ENCODE measurements around the gene PML.

Gene PML

DNA sequence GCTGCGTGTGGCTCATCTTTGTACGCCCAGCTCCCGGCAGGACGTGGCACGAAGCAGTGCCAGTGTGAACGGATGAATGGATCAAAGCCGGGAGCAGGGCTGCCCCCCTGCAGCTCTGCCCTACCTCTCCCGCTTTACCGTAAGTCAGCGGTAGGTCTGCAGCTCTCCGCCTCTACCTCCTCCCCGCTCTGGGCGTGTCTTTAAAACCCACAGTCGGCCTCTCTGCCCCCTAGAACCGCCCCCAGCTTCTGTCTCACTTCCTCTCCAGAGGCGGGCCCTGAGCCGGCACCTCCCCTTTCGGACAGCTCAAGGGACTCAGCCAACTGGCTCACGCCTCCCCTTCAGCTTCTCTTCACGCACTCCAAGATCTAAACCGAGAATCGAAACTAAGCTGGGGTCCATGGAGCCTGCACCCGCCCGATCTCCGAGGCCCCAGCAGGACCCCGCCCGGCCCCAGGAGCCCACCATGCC is at the start of gene PML:
PML (plus strand) TSS at position 304 of the 471 bp plus-strand sequence; CDS start at position 401, 97 bp downstream.
- peak; percentile 86 for DNase-seq (ENCODE audit: low read depth, low spot score)

DNA sequence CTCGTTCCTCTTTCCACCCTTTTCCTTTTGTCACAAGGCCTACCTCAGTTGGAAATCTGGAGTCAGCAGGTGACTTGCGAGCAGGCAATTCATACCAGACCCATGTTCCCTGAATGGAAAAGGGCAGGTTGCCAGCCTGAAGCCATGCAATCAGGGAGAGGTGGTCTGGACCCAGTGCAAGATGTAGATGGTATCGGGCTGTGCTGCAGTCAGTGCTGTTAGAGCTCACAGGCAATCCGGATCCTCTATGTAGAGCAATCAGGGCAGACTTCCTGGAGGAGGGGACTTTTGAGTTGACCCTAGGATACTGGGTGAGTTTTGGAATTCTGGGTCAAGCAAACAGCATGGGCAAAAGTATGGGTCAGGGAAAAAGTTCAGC is 49.4 kb upstream of the PML start:
- no peak for DNase-seq (ENCODE audit: low read depth, low spot score)

GRCh38 chr15:73946046-73946721 is 48.3 kb upstream of the PML start:
- DNase-seq (ENCODE audit: low read depth, low spot score): no peak

GRCh38 chr15:73946795-73947370 is 47.6 kb upstream of the PML start:
- no peak for DNase-seq (ENCODE audit: low read depth, low spot score)

DNA sequence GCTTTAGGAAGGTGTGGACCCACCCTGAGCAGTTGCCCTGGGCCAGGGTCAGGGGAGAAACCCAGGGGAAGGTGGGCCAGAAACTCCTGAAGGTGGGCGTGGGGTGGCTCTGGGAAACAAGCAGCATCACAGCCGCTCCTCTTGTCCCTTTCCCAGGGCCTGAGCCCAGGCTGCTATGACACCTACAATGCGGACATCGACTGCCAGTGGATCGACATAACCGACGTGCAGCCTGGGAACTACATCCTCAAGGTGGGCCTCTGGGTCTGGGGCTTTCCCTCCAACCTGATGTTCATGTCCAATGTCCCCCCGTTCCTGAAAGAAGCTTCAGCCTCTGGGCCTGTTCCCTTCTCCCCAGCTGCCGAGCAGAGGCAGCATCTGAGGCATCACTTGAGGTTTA is 46.9 kb upstream of the PML start:
- no peak for DNase-seq (ENCODE audit: low read depth, low spot score)

DNA sequence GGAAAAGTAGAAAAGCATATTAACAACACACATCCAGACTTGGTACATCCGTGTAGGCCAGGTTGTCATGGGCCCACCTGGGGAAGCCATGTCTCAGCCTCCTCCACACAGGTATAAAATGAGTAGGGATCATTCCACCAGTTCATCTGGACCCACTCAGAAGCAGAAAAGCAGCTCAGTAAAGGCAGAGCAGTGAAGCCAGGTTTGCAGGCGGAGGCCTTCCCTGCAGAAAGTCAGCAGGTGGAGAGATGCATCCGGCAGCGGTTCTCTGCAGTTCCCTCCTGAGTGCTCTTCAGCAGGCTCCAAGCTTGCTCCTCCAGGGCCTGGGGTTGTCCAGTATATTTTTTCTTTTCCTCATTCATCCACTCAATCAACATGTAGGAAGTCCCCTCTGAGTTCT is 46.1 kb upstream of the PML start:
- no peak for DNase-seq (ENCODE audit: low read depth, low spot score)

- DNase-seq (ENCODE audit: low read depth, low spot score): no peak
These were observed 45.5 kb upstream of the PML start for GRCh38 chr15:73948982-73949381.

GRCh38 chr15:73949496-73949895 is 45.0 kb upstream of the PML start:
- no peak for DNase-seq (ENCODE audit: low read depth, low spot score)

DNA sequence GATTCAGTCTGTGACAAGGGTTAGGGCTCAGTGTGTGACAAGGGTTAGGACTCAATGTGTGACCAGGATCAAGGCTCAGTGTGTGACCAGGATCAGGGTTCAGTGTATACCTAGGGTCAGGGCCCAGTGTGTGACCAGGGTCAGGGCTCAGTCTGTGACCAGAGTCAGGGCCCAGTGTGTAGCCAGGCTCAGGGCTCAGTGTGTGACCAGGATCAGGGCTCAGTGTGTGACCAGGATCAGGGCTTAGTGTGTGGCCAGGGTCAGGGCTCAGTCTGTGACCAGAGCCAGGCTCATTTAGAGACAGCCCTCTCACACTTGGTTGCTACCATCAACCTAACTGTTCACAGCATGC is 44.1 kb upstream of the PML start:
- DNase-seq (ENCODE audit: low read depth, low spot score): no peak

GRCh38 chr15:73950831-73951561 is 43.5 kb upstream of the PML start:
- DNase-seq (ENCODE audit: low read depth, low spot score): peak; percentile 35

DNA sequence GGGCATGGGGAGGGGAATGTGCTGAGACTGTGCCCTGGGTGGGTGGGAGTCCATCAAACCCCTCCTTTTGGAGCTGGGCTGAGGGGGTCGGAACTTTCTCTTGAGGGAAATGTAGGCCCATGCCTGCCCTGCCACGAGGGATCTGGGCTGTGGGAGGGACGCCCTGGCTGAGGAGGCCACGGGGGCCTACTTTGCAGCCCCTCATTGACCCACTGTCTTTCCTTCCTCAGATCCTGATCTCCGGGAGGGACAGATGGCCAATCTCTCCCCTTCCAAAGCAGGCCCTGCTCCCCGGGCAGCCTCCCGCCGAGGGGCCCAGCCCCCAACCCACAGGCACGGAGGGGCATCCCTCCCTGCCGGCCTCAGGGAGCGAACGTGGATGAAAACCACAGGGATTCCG is 42.9 kb upstream of the PML start:
- no peak for DNase-seq (ENCODE audit: low read depth, low spot score)

DNA sequence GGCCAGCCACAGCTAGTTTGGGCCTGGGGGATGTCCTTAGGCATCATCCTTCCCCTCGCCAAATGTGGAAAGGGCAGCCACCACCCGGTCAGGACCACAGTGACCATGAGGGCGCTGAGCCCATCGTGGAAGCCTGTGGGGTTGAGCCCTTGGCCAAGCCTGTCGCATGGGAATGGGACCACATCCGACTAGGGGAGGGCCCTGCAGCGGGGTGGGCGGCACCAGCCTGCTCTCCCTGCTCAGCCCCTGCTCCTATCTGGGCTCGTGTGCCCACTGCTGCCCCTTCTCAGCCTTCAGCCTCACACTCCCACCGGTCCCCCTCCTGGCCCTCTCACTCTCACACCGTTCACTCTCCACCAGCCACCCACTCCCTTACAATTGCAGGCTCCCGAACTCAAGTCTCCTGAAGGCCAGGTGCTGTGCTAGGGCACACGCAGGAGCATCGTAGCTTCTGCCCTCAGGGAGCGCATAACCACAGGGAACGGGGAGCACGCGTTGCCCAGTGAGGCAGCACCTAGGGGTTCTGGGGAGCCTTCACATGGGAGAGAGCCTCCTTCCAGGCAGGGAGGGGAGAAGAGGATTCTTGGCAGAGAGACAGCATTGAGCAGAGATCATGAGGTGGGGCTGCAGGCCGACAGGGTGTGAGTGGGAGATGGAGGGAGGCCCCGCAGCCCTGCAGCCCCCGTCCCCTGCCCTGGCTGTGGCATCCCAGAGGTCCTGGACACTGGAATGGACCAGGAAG is 42.2 kb upstream of the PML start:
- no peak for DNase-seq (ENCODE audit: low read depth, low spot score)

- DNase-seq (ENCODE audit: low read depth, low spot score): no peak
These were observed 41.4 kb upstream of the PML start for GRCh38 chr15:73952913-73953750.

DNA sequence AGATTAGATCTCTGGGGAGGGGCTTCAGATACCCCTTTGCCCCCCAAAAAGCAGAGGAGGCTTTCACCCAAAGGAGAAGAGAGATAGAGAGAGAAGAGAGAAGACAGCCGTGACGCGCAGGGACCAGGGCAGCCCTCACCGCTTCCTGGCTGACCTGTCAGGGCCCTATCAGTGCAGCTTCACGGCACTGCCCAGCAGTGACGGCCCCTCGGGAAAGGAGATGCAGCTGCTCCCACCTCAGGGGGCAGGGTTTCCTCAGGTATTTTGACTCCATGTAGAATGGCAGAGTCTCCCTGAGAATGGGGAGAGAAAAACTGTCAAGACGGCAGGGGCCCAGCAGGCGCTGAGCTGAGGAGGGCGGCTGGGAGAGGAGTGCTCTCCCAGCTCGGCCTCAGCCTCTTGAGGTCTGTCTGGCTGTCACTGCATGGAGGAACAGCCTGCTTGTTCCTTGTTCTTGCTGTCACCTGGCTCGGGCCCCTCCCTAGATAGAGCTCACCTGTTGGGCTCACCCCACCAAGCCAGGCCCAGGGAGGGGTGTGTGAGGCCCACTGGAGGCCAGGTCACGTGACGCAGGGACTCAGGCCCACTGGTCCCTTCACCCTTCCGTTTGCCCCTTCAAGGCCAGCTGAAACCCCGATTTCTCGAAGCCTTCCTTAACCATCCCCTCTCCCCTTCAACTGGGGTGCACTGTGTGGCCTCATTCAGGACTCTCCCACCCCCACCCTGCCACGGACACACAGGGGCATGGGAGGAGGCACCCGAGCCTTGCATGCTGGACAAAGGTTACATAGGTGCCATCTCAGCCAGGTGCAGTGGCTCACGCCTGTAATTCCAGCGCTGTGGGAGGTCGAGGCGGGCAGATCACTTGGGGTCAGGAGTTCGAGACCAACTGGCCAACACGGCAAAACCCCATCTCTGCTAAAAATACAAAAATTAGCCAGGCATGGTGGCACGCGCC is 40.0 kb upstream of the PML start:
- DNase-seq (ENCODE audit: low read depth, low spot score): no peak

- DNase-seq (ENCODE audit: low read depth, low spot score): no peak
These were observed 39.2 kb upstream of the PML start for GRCh38 chr15:73955326-73955725.

GRCh38 chr15:73955861-73956742 is 38.4 kb upstream of the PML start:
- no peak for DNase-seq (ENCODE audit: low read depth, low spot score)

GRCh38 chr15:73956743-73957135 is 37.8 kb upstream of the PML start:
- no peak for DNase-seq (ENCODE audit: low read depth, low spot score)

DNA sequence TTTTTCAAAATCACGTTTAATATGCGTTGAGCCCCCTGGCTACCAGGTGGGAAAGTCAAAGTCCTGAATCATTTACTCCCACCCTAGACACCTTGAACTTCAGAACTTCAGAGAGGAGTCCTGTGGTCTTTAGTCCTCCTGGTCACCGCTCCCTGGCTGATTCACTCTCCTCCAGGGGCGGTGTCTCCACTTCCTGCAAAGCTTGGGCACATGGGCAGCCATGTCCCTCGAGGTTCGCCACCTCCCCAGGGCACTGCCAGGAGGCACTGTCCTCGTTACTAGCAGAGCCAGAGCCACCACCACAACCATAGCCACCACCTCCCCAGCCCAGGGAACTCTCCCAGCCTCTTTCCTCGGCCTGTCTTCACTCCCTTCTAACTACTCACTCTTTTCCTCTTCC is 37.2 kb upstream of the PML start:
- no peak for DNase-seq (ENCODE audit: low read depth, low spot score)

DNA sequence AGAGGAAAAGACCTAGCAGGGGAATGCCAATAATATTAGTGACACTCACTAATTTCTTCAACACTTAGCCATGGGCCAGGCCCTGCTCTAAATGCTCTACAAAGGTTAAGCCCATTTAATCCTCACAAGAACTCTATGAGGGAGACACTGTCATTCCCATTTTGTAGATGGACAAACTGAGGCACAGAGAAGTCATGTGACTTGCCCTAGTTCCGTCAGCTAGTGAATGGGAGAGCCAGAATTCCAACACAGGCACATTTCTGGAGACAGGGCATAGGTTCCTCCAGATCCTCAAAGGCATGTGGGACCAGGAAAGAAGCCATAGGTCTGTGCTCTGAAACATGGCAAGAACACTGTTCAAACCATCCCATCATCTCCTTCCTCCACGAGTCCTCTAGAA is 36.7 kb upstream of the PML start:
- DNase-seq (ENCODE audit: low read depth, low spot score): no peak
